Stimulated activated CD4-positive, alpha-beta T cell treated with anti-CD3 and anti-CD28 coated beads, TNF-alpha, amount 100 ng/mL, for 48 hours (primary cell): ENCODE data around the gene ZW10.
"Not testable (repeated sequence)": the region's sequence is repeated elsewhere in the genome, so short reads cannot be mapped to it uniquely, and the experiment has no call there.

Source experiments
- DNase-seq, 3 donors: peaks; one replicate each; pipeline ENCODE4 v3.0.0-alpha.2; 2020; ENCODE audit warnings: low read depth in 3 of 3

ZW10 gene, protein sequence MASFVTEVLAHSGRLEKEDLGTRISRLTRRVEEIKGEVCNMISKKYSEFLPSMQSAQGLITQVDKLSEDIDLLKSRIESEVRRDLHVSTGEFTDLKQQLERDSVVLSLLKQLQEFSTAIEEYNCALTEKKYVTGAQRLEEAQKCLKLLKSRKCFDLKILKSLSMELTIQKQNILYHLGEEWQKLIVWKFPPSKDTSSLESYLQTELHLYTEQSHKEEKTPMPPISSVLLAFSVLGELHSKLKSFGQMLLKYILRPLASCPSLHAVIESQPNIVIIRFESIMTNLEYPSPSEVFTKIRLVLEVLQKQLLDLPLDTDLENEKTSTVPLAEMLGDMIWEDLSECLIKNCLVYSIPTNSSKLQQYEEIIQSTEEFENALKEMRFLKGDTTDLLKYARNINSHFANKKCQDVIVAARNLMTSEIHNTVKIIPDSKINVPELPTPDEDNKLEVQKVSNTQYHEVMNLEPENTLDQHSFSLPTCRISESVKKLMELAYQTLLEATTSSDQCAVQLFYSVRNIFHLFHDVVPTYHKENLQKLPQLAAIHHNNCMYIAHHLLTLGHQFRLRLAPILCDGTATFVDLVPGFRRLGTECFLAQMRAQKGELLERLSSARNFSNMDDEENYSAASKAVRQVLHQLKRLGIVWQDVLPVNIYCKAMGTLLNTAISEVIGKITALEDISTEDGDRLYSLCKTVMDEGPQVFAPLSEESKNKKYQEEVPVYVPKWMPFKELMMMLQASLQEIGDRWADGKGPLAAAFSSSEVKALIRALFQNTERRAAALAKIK

DNA sequence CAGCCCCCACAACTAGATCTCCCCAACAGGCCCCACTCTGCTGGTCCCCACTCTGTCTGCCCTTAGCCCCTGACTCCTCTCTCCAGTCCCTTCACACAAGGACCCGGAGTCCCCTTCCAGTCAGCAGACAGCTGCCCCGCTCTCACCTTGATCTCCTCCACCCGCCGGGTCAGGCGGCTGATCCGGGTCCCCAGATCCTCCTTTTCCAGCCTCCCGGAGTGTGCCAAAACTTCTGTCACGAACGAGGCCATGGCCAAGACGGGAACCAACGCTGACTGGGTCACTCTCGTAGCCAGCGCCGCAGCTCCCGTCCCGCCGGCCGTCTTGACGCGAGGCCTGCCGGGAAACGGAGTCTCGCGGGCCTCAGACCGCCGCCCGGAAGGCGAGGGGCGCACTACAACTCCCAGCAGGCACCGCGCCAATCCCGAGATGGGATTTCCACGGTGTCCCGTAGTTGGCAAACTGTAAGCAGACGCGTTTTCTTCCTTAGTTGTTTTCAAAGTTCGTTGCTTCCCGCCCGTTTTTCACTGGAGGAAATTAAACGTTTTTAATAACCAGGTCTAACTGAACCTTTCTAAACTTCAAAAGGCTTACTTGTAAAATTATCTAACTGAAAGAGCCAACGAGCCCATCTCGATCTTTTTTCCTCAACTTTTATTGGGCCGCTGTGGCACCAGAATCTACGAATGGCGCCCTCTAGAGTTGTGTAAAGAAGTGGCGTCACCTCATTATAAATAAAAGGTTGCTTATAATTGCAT, at the start of gene ZW10:
ZW10 (minus strand) TSS at position 277 of the 758 bp plus-strand sequence; CDS start at position 251, 26 bp downstream.
- DNase-seq = peak; percentile 85 to 88 (median 88)

DNA sequence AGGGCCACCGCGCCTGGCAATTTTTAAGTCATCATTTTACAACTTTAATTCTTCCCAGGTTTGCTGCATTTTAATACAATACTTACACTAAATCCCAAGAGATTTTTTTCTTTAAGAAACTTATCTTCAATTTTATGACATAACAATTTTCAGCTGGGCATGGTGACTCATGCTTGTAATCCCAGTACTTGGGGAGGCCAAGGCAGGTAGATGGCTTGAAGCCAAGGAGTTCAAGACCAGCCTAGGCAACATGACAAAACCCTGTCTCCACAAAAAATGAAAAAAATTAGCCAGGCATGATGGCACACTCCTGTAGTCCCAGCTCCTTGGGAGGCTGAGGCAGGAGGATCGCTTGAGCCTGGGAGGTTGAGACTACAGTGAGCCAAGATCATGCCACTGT, 44.9 kb upstream of the ZW10 start:
- DNase-seq = no peak

DNA sequence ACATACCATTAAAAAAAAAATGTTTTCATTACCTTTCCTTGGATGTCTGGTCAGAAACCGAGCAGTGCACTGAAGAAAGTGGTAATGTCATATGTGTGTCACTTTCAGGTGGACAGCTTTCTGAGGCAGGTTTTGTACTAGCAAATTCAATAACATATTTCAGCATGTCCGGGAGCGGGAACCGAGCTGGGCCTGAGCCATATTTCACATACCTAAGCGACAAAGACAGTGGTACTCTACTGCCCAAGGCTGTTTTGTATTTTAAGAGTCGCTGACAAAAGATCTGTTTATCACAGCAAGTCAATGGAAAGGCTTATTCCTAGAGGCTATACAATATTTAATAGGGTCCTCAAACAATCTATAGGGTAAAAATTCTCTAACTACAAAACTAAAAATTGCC, 44.1 kb upstream of the ZW10 start:
- no peak for DNase-seq

DNA sequence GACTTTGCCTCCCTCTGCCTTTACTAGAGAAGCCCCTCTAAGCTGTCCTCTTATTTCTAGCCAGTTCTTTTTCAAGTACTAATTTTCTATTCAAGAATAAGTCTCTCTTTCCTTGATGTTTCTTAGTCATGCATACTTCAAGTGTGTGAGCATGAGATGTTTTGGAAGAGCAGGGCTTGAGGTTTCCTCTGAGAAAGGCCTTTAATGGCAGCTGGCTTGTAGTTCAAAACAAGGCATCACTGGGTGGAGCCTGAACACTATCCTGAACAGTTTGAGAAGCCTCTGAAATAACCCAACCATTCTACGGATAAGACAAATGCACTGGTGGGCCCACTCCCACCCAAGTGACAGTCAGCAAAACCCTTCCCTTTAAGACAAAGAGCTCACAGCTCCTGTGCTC, 43.7 kb upstream of the ZW10 start:
- no peak for DNase-seq

DNA sequence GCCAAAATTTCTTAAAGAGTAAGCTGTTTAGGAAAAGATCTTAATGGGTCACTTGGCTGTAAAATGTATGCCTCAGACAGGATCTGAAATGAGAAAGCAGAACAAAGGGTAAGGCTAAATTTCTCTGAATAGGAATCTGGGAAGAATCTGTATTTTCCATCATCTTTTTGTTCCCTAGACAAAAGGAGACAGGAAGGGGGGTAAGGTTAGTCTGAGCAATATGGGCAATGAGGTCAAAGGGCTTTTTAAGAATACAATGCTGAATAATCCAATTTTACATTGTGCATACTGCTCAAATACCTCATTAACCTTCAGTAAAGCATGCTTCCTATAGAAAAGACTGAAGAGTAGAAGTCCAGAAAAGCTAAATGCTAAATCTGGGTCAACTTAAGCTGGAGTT, 40.7 kb upstream of the ZW10 start:
- no peak for DNase-seq

DNA sequence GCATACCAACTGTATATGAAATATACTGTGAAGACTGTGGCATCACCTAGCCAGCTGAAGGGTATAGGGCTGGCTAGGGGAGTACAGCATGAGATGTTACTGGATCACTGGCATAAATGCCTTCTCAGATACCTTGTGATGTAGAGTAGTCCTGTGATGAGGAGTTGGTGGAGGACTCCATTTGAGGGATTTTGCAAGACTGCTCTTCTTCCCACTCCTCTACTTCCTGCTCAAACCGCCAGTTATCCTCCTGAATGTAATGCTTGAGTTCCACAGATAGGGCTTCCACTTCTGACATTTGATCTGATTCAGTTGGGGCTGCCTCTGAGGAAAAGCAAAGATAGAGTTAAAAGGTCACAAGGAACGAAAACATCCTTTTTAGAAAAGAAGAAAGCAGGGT, 35.4 kb upstream of the ZW10 start:
- no peak for DNase-seq

DNA sequence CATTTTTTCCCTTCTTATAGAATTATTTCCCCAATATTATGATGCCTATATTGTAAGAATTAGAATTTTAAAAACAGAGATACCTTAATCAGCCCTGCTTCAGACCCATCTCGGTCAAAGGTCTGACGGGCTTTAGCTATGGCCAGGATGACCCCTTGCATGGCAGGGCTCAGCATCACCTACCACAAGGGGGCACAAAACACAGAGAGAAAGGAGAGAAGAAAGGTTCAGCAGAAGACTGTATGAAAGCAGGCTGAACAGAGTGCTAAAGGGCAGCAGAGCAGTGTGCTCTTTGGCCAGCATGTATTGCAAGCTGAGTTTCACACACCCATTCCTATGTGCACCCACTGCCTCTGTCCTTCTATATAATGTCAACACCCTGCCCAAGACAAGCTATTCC, 32.9 kb upstream of the ZW10 start:
- no peak for DNase-seq

DNA sequence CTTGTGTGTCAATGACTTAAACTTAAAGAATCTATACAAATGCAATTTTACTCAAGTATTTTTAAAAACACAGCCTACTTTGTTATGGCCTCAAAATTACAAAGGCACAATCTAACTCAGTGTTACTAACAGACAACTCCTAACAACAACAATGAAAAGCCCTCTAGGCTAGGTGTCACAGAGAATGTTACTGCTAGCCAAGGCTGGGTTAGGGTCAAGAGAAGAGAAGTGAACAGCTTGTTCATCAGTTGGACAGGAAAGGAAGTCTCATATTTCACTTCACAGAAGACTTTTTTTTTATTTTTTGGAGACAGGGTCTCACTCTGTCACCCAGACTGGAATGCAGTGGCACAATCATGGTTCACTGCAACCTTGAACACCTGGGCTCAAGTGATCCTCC, 32.1 kb upstream of the ZW10 start:
- no peak for DNase-seq

DNA sequence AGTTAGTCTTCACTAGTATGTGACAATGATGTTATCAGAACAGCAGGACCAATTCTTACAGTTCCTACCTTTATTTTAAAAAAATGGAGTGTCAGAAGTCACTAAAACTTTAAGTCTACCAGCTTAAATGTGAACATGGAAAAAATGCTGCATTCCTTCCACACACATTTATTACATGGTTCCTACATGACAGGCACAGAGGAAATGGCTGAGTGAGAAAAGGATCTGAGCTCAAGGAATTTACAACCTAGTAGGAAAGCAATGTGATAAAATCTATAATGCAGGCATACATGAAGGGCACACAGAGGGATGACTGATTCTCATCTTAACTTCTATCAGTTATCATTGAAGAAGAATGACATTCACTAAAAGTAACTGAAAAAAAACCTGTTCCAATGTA, 29.1 kb upstream of the ZW10 start:
- DNase-seq = no peak

DNA sequence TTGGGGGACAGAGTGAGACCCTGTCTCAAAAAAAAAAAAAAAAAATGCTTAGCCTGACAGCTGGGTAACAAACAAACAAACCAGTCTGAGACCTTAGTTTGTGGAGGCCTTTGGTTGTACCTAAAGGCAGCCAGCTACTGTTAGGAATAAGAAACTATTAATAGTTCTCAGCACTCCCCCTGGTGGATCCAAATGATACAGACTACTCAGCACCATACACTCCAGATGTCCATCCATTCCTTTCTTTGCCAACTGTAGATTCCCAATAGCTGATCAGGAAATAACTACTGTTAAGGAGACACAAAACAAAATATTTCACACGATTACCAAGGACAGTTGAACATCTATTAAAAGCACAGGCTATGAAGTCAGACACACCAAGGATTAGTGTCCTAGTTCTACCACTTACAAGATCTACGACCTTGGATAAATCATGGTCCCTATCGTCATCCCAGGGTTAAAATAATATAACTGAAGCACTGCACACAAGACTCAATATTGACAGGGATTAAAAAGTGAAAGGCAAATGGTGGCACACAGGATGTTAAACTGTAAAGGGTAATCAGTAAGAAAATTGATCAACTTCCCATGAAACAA, 23.3 kb upstream of the ZW10 start:
- peak in 1 of 3 donors; percentile 12 for DNase-seq

DNA sequence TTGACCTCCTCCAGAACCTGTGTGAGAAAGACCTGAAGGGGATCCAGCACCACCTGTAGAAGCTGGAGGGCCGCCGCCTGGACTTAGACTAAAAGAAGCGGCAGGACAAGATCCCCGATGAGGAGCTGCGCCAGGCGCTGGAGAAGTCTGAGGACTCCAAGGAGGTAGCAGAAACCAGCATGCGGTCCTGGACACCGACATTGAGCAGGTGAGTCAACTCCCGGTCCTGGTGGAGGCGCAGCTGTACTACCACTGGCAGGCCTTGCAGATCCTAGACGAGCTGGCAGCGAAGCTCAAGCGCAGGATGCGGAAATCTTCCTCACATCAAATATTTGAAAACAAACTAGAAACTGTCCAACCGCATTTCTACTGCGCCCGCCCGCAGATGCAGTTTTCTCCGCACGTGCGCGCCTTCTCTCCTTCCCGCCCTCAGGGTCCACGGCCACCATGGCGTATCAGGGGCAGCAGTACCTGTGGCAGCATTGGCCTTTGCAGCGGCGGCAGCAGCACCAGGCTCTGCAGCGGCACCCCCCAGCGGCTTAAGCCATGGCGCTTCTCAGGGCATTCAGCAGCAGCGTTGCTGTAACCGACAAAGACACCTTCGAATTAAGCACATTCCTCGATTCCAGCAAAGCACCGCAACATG, 16.3 kb upstream of the ZW10 start:
- no peak for DNase-seq

DNA sequence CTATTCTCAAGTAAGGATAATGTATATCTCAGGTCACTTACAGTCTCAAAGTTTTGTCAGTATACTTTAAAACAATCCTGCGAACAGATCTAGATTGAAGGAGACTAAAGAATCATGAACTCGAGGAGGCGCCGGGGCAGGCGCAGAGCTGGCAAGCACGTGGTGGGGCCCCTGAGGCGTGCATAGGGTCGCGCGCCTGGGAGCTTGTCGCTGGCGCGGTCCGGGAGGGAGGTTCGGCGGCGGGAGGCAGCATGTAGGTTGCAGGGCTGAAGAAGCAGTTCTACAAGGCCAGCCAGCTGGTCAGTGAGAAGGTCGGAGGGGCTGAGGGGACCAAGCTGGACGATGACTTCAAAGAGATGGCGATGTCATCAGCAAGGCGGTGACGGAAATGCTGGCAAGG, 15.5 kb upstream of the ZW10 start:
- not testable (repeated sequence) for DNase-seq

DNA sequence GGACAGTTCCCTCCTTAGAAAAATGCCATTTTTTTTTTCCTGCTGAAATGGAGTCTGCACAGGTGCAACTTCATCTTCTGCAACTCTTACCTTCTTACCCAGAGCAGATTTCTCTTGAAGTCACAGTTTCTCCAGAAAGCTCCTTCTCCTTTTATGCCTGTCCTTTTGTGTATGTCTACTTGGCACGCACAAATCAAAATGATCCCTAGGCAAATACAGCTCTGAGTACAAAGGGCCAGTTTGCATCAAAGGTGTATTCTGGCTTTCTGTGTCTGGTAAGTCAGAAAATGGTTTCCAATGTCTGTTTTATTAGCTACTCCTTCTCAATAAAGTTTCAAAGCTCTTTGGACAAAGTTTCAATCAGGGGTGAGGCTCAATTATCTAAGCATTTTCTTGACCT, 8.6 kb upstream of the ZW10 start:
- no peak for DNase-seq

DNA sequence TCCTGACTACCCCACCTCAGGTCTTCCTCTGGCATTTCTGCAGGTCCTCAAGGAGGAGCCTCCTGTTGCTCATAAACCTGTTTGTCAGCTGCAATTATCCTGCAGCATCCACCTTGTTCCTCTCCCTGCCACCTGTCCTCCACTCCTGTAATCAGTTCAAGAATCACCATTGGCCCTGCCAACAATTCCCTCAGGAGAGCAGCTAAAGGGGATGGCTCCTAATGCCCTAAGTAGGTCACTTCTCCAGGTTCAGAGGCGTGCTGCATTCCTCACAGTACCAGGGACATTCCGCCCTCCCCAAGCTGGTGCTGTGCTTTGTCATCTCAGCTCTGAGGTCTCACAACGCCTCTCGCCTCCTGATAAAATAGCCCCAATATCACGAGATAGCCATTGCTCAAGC, 8.2 kb upstream of the ZW10 start:
- no peak for DNase-seq

DNA sequence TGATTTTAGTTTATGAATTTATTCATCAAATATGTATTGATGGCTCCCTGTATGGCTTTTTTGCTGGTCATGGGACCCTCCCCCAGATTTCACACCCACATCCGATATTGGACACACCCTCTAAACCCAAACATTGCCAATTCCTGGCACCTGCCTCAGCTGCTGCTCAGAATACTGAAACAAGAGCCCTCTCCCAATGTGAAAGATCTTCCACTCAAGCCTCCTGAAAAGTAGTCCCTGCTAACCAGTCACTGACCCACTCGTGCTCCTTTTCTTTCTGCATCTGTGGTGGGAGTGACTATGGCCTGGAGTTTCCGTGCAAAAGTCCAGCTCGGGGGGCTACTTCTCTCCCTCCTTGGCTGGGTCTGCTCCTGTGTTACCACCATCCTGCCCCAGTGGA, 6.0 kb upstream of the ZW10 start, which contains the start of gene CLDN25:
CLDN25 (plus strand) TSS at position 301 of the 400 bp plus-strand sequence; CDS start at position 301, 0 bp downstream.
- no peak for DNase-seq

DNA sequence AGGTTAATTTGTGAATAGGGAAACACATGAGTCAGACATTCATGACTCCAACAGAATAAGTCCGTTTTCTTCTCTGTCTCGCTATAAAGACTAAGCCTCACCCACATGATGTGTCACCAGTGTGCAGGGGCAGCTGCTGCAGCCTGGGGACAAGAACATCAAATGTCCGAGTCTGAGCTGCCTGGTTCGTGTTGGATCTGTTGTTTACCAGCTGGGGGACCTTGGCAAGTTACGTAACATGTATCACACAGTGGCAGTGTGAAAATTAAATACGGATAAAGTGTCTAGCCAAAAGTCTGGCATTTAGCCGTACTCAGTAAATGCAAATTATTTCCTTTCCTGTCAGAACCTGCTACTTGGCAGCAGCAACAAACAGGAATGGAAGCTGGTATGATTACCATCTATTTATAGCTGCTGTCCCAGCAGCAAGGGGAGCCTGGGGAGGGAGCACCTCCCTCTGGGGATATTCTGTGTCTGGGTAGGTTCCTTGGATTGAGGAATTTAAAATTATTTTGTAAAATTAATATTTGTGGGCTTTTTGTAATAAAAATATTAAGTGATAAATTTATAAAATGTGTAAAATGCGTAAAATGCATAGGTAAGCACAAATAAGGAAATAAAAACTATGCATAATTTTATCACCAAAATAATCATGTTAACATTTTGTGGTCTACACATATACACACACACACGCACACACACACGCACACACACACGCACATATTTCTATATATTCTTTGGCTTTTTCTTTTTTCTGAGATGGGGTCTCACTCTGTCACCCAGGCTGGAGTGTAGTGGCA, 4.8 kb upstream of the ZW10 start:
- no peak for DNase-seq

DNA sequence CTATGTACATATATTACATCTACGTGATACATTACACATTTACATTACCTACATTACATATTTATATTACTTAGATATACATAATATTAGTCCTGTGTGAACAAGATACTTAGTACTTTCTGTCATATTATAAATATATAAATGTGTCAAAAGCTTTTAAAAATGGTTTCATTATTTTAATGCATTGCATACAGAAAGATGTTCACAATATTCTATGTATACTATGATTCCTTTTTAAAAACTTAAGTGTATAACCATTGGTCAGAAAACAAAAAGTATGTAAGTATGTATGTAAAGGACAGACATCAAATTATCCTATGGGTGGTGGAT, 647 bp upstream of the ZW10 start:
- DNase-seq = no peak

DNA sequence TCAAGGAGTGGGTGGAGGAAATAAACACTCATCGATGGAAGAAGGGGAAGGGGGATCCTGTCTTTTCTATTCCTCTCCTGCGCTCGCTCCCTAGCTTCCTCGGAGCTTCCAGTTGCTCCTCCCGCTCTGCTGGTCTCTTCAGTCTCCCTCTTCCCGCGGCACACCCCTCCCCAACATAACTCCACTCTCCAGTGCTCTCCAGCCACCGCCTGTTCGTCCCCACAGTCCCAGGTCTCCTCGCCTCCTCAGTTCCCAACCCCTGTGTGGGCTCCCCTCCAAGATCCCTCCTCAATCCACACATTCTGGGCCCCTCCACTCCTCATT, 438 bp downstream of the ZW10 start:
- DNase-seq = no peak

DNA sequence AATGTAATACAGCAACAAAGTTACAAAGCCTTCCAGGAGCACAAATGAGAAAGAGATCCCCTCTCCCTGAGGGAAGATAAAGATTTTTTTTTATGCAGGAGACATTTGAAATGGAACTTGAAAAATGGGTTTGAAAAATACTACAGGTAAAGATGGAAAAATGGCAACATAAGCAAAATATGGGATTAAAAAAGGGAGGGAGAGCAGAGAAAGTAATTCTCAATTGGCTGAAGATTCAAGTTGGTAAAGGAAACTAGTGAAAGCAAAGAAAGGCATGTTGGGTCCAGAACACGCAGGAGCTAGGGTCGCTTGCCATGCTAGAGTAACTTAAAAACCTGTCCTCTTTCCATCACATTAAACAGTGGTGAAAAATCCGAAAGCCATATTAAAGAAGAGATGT, 1.5 kb downstream of the ZW10 start:
- DNase-seq = no peak

DNA sequence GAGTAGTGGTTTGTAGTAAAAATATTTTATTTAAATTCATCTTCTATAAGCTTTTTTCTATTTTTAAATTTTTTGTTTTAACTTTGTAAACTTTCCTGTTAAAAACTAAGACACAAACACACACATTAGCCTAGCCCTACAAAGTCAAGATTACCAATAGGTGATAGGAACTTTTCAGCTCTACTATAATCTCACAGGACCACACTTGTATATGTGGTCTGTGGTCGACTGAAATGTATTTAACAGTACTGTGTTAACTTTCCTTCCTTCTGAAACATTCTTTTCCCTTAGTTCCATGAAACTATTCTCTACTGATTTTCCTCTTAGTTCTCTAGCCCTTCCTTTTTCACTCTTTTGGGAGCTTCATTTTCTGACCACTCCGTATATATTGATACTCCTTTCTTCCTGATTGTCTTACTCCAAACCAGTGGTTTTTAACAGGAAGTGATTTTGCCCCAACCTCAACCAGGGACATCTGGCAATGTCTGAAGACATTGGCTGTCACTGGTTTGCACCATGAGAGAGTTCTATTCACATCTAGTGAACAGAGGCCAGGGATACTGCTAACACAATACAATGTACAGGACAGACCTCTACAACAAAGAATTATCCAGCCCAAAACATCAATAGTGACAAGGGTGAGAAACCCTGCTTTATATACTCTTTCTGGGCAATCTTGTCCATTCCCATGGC, 8.8 kb downstream of the ZW10 start:
- DNase-seq = no peak
